Medulla oblongata (tissue), 1 donor: ENCODE results near the gene SLC52A3.
"Not testable (repeated sequence)": the region's sequence is repeated elsewhere in the genome, so short reads cannot be mapped to it uniquely, and the experiment has no call there.

ENCODE experiments used
- DNase-seq: peaks from one replicate; pipeline ENCODE4 v3.0.0-alpha.2; 2015; ENCODE audit errors: extremely low spot score

The SLC52A3 gene

DNA sequence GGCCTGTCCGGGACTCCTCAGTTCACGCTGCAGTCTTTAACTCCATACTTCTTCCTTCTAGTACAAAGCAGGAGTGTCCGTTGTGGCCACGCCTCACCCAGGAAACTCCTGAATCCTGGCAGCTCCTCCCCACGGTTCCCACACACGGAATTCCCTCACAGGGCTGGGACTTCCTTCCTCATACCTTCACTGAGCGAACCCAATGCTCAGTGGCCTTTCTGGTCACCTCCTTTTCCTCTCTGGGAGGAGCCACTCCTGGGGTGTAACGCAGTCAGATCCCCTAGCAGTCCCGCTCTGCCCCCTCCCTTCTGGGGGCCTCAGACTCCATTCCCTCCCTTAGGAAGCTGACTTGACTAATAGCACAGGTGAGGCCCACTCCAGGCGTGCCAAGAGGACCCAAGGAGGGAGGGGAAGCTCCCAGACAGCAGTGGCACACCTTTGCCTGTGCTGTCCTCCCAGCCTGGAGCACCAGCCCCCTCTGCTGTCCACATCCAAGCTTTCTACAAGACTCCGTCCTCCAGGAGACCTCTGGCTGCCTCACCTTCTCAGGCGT, at the start of gene SLC52A3:
TSS of gene SLC52A3 (minus strand) at position 75 of the 553 bp plus-strand sequence. CDS start 2,726 bp downstream, outside the sequence.
- no peak for DNase-seq

DNA sequence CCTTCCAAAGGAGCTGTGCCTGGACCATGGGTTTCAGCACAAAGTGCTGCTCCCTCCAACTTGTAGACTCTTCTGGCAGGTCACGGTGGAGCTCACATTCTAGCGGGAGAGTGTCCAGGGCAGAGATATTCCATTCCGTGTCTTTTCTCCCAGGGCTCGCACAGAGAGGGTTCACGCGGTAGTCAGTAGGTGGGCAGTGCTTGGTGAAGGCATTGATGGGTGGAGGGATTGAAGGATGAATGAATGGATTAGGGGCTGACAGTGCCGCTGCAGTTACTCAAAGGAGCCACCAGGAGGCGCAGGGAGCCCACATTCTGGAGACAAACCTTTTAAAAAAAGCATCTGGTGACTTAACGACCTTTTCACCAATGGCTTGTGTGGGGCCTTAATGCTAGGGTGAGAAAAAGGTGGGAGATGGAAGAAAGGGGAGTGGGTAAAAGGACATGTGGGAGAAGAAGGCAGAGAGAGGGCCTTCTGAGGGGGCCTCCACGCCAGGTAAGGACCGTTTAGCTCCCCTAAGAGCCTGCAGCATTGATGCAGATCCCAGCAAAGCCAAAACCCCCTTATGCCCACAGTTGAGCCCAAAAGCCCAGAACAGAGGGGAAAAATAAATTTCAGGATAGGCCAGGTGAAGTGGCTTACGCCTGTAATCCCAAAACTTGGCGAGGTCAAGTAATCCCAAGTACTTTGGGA, 47.8 kb upstream of the SLC52A3 start:
- peak; percentile 75 for DNase-seq

DNA sequence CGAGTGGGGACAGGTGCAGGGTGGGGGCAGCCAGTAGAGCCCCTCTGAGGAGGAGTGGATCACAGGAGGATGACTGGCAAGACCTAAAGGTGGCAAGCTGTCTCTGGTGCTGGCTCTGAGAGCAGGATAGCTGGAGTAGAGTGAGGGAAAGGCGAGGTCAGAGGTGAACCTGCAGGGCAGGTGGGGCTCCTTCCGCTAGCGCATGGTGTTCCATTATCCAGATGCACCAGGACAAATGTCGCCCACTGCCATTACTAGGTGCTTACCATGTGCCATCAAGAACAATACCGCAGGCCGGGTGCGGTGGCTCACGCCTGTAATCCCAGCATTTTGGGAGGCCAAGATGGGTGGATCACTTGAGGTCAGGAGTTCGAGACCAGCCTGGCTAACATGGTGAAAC, 46.9 kb upstream of the SLC52A3 start:
- DNase-seq, result no peak

DNA sequence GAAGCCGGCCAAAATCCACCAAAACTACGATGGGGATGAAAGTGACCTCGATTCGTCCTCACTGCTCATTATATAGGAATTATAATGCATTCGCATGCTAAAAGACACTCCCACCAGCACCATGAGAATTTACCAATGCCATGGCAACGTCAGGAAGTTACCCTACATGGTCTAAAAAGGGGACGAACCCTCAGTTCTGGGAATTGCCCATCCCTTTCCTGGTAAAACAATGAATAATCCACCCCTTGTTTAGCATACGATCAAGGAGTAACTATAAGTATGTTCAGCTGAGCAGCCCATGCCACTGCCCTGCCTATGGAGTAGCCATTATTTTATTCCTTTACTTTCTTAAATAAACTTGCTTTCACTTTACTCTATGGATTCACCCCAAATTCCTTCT, 45.1 kb upstream of the SLC52A3 start:
- DNase-seq, result no peak

DNA sequence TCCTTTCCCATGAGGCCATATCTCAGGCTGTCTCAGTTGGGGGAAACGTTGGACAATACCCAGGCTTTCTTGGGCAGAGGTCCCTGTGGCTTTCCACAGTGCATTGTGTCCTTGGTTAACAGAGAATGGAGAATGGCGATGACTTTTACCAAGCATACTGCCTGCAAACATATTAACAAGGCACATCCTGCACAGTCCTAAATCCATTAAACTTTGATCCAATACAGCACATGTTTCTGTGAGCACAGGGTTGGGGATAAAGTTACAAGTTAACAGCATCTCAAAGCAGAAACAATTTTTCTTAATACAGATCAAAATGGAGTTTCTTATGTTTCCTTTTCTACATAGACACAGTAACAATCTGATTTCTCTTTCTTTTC, 44.1 kb upstream of the SLC52A3 start:
- DNase-seq, result not testable (repeated sequence)

DNA sequence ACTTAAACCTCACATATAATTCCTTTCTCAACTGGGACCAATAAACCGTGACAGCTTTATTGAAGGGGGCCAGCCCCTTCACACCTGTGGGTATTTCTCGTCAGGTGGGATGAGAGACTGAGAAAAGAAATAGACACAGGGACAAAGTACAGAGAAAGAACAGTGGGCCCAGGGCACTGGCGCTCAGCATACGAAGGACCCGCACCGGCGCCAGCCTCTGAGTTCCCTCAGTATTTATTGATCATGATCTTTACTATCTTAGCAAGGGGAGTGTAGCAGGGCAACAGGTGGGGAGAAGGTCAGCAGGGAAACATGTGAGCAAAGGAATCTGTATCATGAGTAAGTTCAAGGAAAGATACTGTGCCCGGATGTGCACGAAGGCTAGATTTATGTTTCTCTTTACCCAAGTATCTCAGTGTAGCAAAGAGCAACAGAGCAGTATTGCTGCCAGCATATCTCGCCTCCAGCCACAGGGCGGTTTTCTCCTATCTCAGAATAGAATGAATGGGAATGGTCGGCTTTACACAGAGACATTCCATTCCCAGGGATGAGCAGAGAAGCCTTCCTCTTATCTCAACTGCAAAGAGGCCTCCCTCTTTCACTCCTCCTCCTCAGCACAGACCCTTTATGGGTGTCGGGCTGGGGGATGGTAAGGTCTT, 43.6 kb upstream of the SLC52A3 start:
- not testable (repeated sequence) for DNase-seq

DNA sequence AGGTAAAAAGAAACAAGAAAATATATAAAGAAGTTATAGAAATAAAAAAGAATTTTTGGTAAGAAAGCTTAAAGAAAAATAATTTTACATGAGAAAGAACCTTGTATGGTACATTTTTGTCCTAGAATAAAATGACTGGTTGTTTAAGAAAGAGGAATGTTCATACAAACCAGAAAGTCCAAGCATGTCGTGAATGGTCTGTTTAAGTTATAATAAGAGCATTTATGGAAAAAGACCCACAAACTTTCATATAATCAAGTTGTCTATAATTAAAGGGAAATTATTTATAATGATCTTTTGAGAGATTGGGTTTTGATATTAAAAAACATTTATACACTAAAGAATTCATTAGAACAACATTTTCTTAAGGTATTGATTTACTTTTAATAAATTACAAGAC, 37.4 kb upstream of the SLC52A3 start:
- no peak for DNase-seq

DNA sequence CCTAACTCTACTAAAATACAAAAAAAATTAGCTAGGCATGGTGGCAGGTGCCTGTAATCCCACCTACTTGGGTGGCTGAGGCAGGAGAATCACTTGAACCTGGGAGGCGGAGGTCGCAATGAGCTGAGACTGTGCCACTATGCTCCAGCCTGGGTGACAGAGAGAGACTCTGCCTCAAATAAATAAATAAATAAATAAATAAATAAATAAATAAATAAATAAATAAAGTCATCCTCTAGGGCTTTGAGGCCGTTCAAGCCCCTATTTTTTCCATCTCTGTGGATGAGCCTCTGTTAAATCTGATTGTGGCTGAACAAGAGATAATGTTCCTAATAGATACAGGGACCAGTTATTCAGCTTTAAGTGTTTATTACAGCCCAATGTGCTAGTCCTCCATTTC, 33.4 kb upstream of the SLC52A3 start:
- DNase-seq, result no peak

DNA sequence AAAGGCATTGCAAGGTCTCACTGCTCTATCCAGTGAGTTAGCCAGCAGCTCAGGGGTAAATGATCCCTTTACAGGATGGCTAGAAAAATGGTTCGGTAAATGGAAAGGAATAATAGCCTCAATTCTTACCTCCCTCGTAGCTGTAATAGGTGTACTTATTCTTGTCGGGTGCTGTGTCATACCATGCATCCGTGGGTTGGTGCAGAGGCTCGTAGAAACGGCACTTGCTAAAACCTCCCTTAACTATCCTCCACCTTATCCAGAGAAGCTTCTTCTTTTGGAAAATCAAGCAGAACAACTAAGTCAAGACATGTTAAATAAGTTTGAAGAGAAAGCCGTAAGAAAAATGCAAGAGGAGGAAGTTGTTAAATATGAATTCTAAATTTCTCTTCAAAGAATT, 31.7 kb upstream of the SLC52A3 start:
- DNase-seq, result not testable (repeated sequence)

DNA sequence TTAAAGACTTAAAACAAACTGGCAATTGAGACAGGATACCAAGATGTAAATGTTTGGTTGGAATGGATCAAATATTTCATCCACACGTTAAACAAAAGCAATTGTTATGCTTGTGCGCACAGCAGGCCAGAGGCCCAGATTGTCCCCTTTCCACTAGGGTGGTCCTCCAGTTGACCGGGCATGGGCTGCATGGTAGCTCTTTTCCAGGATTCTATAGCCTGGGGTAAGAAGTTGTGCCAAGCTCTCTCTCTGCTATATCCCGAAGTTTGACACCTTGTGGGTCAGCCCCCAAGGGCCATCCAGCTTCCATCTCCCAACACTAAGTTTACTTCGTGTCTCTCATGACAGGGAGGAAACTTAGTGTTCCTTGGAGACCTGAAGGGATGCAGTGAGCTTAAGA, 30.4 kb upstream of the SLC52A3 start:
- not testable (repeated sequence) for DNase-seq

DNA sequence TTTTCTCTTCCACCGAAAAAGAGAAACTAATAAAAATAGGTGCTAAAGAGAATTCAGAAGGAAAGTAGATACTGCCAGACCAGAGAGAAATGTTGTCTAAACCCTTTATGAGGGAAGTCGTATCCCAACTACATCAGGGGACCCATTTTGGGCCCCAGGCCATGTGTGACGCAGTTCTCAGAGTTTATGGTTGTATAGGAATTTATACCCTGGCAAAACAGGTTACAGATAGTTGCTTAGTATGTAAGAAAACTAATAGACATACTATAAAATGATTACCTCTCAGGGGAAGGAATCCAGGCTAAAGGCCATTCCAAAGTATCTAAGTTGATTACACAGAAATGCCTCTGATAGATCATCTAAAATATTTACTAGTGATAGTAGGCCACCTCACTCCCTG, 28.6 kb upstream of the SLC52A3 start:
- no peak for DNase-seq

DNA sequence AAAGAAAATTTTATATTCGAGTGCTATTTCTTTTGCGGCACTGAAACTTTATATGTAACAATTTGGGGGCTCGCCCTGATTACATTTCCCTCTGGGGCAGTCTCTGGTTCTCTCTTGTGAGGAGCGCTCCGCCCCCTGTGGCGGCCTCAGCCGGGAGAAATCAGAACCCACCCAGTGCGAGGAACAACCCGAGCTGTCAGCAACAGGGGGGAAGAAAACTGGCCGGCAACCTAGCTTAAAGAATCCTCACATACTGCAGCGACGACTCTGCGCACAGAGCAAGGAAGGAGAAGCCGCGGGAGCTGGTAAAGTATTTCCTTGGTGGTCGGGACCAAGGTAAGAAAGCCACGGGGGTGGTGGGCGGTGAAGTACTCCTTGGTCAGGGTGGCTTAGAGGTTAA, 23.9 kb upstream of the SLC52A3 start:
- no peak for DNase-seq

DNA sequence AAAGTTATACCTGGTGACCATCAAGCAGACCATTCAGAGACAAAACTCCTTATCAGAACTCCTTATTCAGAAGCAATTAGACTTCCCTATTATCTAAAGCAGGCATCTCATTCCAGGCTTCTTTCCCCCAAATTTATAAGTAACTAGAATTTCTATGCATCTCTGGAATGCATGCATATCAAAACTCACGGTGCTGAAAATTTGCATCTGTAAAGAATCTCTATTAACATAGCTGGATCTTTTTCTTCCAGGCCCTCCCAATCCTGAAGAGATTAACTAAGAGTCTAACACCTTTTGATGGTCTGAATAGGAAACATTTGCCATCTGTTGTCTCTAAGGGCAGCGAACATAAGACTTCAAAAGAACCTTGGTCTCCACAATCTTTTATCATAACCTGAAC, 22.8 kb upstream of the SLC52A3 start:
- DNase-seq, result no peak

DNA sequence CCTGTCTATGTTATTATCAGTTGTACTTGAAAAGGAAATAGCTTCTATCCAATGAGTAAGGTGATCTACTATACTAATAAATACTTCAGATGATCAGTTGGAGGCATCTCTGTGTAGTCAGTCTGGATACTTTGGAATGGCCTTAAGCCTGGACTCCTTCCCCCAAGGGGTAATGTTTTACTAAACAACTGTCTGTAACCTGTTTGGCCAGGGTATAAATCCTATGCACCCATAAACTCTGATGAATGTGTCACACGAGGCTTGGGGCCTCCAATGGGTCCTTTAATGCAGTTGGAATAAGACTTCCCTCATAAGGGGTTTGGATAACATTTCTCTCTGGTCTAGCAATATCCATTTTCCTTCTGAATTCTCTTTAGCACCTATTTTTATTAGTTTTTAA, 19.5 kb upstream of the SLC52A3 start:
- no peak for DNase-seq

DNA sequence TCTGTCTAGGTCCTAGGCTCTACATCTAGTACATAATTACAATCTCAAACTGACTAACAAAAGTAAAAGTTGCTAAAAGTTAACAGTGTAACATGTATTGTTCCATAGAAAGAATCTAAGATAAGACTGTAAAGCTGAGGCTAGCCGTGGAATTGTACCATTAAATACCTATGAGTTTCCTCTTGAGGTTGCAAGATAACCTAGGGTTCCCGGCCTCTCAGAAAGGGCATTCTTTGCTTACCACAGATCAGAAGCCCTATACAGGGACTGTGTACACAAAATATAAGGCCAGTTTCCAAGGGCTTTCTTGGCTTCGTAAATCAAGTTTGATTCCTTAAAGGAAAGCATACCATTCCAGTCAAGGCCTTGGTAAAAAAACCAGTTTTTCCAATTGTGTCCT, 11.5 kb upstream of the SLC52A3 start:
- no peak for DNase-seq

DNA sequence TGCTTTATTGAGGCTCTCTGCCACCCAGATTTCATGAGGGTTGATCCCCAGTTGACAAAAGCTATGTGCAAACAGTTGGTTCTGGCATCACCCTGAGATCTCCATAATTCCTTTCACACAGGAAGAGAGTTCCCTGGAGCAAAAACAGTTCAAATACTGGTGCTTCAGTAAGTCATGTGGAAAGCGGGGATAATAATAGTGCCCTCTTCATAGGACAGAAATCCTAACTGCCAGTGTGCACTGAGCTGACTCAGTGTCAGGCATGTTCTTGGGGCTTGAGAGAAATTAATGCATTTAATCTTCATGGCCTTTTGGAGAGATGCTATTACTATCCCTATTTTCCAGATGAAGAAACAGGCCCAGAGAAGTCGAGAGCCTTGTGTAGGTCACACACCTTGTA, 7.9 kb upstream of the SLC52A3 start:
- no peak for DNase-seq

DNA sequence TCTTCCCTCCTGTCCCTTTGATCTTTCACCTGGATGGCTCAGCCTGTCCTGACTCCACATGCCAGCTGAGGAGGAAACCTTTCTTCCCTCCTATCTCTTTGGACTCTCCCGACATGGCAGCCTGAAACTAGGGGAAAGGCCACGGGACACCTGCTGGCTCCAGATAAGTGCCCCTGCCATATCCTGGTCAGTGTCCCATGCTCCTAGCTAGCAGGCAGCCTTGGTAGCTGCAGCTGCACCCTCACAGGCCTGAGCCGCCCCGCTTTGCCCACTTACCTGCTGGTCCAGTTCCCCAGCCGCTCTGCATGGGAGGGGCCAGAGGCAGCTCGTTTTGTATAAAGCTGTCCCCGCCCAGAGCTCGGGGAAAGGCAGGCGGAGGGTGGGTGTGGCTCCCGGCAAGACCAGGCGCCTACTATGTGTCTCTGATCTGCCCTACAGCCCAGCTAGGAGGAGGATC, 7.4 kb upstream of the SLC52A3 start:
- no peak for DNase-seq

DNA sequence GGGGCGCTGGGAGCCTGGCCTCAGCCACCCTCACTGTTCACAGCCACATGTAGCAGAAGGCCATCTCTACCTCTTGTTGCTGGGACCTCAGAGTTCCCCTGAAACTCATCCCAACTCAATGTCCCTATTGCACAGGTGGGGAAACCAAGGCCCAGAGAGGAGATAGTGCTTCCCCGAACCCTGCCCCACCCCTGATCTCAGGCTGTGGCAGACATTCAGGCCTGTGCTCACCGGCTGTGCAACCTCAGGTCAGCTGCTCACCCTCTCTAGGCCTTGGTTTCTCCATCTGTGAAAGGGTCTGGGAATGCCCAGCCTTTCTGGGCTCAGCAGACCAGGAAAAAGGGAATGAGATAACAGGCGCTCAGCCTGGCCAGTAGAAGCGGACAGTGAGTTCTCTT, 6.4 kb upstream of the SLC52A3 start:
- DNase-seq, result no peak

DNA sequence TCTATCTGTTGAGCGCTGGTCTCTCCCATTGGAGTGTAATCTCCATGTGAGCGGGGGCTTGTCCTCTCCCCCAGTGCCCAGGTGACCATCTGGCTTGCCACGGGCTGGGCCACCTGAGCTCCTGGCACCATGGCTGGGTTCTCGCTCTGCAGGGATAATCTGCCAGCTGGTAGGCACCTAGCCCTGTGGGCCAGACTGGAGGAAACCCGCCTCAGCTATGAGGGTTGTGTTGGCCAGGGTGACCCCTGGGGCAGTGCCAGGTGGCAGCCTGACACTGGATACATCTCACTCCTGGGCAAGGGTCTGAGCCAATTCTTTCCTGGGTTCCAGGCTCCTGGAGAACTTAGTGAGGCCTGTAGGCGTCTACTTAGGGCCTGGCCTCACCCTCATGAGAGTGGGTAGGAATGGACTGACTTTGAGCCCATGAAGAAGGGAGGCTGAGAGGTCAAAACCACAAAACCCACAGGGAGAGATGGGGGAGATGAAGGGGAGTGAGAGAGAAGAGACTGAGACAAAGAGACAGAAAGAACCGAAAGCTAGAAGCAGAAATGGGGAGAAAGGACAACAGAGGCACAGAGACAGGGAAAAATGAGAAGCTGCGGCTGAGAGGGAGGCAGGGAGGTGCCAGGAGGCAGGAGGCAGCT, 5.8 kb upstream of the SLC52A3 start:
- DNase-seq, result no peak

DNA sequence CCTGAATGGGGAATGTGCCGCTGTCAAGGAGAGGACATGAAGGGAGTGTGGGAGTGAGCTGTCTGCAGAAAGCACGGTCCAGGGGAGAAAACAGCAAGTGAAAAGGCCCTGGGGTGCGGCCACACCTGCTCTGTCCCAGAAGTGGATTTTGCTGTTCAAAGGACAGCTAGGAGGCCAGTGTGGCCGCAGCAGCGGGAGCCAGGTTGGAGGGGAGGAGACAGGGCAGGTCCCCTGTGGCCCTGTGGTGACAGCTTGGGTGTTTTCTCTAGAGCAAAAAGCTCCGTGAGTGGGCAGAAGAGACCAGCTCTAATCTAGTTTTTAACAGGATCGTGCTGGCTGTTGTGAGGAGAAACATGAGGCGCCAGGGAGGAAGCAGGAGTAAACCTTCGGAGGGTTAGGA, 4.5 kb upstream of the SLC52A3 start:
- no peak for DNase-seq

DNA sequence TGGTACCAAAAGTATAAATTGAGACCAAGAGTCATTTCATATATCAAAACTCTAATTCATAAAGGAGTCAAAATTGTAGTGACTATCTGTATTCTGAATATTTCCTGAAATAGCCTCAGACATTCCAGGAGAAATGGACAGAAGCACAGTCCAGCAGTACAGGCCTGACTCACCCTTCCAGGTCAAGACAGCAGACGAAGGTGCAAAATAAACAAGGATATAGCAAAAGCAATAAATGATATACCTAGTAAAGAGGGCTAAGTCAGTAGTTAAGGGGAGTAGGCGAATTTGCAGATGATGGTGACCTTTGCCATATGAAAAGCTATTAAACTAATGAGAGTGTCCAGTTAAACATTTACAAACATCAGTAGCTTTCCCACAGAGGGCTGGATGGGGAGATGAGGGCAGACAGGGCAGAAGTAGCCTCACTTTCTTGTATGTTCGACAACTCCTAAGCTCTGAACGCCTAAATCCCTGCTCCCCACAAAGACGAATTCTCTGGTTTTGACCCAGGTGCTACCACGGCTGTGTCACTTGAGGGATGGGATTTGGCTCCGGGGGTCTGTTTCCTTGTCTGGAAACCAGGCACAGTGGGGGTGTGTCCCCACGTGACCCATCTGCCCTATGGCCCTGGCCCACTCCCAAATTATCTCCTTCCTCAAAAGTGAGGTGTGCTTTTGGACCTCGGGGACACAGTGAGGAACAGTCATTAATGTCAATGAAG, 3.6 kb upstream of the SLC52A3 start:
- no peak for DNase-seq

DNA sequence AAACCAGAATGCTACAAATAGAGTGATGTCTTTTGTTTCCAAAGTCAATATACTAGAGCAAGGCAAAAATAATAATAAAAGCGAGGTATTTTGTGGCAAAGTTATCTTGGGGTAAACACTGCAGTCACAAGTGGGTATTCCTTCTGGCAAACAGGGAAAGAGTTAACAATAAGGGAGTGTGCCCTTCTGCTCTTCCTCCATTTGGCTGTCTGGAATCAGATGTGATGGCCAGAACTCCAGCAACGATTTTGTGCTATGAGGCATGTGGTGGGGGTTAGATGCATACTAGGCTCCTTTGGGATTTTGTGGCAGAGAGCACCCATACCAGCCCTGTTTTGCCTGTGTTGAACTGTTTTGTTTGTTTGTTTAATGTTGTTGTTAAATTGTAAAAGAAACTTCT, 2.4 kb upstream of the SLC52A3 start:
- DNase-seq, result no peak
